B cell (primary cell): Measurements from ENCODE around the gene MCHR1. TPM values are rescaled to one million over a fixed set of nuclear protein-coding genes. Genes with fewer than 3 reads are reported as not detected.

Source experiments
- ATAC-seq: fragments of 200-7000 bp; cut with Tn5 transposase; one replicate; pipeline ENCODE4 v1.10.0; 2021; ENCODE audit warnings: low read depth, mild to moderate bottlenecking, moderate number of reproducible peaks, moderate library complexity
- CTCF ChIA-PET: fragments of 350-600 bp; sonication (Branson Sonifier 250); formaldehyde crosslinking; loops from one replicate; lab custom pipeline; 2021; ENCODE audit warnings: antibody characterized with exemption, inconsistent platforms; lab: Charles Lee
- POLR2A ChIA-PET: fragments of 350-600 bp; sonication (Branson Sonifier 250); formaldehyde crosslinking; loops from one replicate; lab custom pipeline; 2021; ENCODE audit warnings: antibody characterized with exemption; lab: Charles Lee
- DNase-seq: peaks from one replicate; pipeline ENCODE4 v3.0.0; 2013
- H2AFZ ChIP-seq: 2 replicates; pipeline ENCODE4 v1.6.1; 2012; ENCODE audit warnings: mild to moderate bottlenecking, low read depth, low read length; ENCODE audit not compliant: insufficient read depth, poor library complexity, severe bottlenecking
- H3K27ac ChIP-seq, 2 donors: 1 replicate in 1 of 2; 2 replicates in 1 of 2; pipeline ENCODE4 v1.5.1; 2012 to 2013; ENCODE audit warnings: low read length in 2 of 2, mild to moderate bottlenecking in 2 of 2, moderate library complexity in 1 of 2
- H3K27me3 ChIP-seq, 4 experiments: fragments of 200-600 bp in 1 of 4; sonication (generic) in 1 of 4; replicated peaks in 1 of 4; 1 replicate in 2 of 4; 2 replicates in 2 of 4; pipeline versions ENCODE4 v1.6.1 to v1.7.0; 2013 to 2016; ENCODE audit warnings: low read length in 3 of 4, mild to moderate bottlenecking in 2 of 4, mixed read lengths in 1 of 4, moderate library complexity in 1 of 4; ENCODE audit not compliant: insufficient read depth in 4 of 4, control insufficient read depth in 3 of 4; ENCODE audit errors: control extremely low read depth in 1 of 4
- H3K36me3 ChIP-seq, 2 experiments: replicated peaks in 1 of 2; 1 replicate in 1 of 2; 2 replicates in 1 of 2; pipeline versions ENCODE4 v1.6.1 to v1.7.1; 2013; ENCODE audit warnings: low read length in 1 of 2; ENCODE audit not compliant: insufficient read depth in 2 of 2, control insufficient read depth in 1 of 2; ENCODE audit errors: control extremely low read depth in 1 of 2, extremely low read depth in 1 of 2
- H3K4me1 ChIP-seq, 2 donors: fragments of 200-600 bp in 1 of 2; sonication (generic) in 1 of 2; 1 replicate in 1 of 2; 2 replicates in 1 of 2; pipeline versions ENCODE4 v1.5.1 to v1.6.1; 2013 to 2017; ENCODE audit warnings: low read length in 2 of 2; ENCODE audit not compliant: control insufficient read depth in 2 of 2, insufficient read depth in 2 of 2
- H3K4me2 ChIP-seq: replicated peaks from 2 replicates; pipeline ENCODE3; 2012; ENCODE audit warnings: mild to moderate bottlenecking, low read depth, low read length; ENCODE audit not compliant: poor library complexity, severe bottlenecking
- H3K4me3 ChIP-seq, 5 experiments: fragments of 200-600 bp in 1 of 5; sonication (generic) in 1 of 5; 1 replicate in 3 of 5; 2 replicates in 2 of 5; pipeline versions ENCODE4 v1.5.1 to v1.7.0; 2011 to 2016; ENCODE audit warnings: low read length in 4 of 5, mild to moderate bottlenecking in 4 of 5, low read depth in 2 of 5, control low read depth in 1 of 5, moderate library complexity in 1 of 5; ENCODE audit not compliant: insufficient read depth in 1 of 5; ENCODE audit errors: control extremely low read depth in 1 of 5, extremely low read depth in 1 of 5
- H3K79me2 ChIP-seq: fragments of 200-600 bp; sonication (generic); one replicate; pipeline ENCODE4 v1.6.0; 2016; ENCODE audit warnings: low read length; ENCODE audit not compliant: control insufficient read depth, insufficient read depth
- H3K9ac ChIP-seq: fragments of 200-600 bp; sonication (generic); 2 replicates; pipeline ENCODE4 v1.6.1; 2017; ENCODE audit warnings: mild to moderate bottlenecking, low read length, moderate library complexity
- H3K9me3 ChIP-seq, 3 donors: one replicate each; pipeline versions ENCODE4 v1.6.1 to v1.7.1; 2013; ENCODE audit warnings: low read length in 2 of 3; ENCODE audit not compliant: control insufficient read depth in 2 of 3, insufficient read depth in 1 of 3; ENCODE audit errors: control extremely low read depth in 1 of 3
- H4K20me1 ChIP-seq: 2 replicates; pipeline ENCODE4 v1.6.0; 2012; ENCODE audit warnings: mild to moderate bottlenecking, low read length; ENCODE audit not compliant: insufficient read depth, control insufficient read depth, poor library complexity, severe bottlenecking
- H3K27ac Mint-ChIP-seq: one replicate; pipeline ENCODE4 v1.8.0; 2021; ENCODE audit warnings: mixed read lengths
- H3K27me3 Mint-ChIP-seq: one replicate; pipeline ENCODE4 v1.8.0; 2021; ENCODE audit warnings: mixed read lengths
- H3K4me1 Mint-ChIP-seq: one replicate; pipeline ENCODE4 v1.8.0; 2021; ENCODE audit warnings: mixed read lengths
- H3K4me3 Mint-ChIP-seq: one replicate; pipeline ENCODE4 v1.8.0; 2021; ENCODE audit warnings: mixed read lengths
- H3K9me3 Mint-ChIP-seq: one replicate; pipeline ENCODE4 v1.8.0; 2022; ENCODE audit warnings: mixed read lengths; ENCODE audit not compliant: insufficient read depth
- EZH2 ChIP-seq: IDR thresholded peaks from 2 replicates; pipeline ENCODE4 v1.6.1; 2012; ENCODE audit warnings: borderline replicate concordance, low read depth, mild to moderate bottlenecking, moderate library complexity, low read length; ENCODE audit not compliant: insufficient read depth, poor library complexity, severe bottlenecking
- WGBS: methylation state at CpG from one replicate; pipeline ENCODE4 v1.1.5; 2013; ENCODE audit warnings: missing lambda C conversion rate; ENCODE audit not compliant: insufficient coverage; 5-methylcytosine and 5-hydroxymethylcytosine counted together
- intact Hi-C: fragments of 100-400 bp; cut with micrococcal nuclease; formaldehyde crosslinking; loops from one replicate; pipeline ENCODE4 v1.10.0; 2022
- polyA plus RNA-seq: library from polyadenylated mRNA; depleted of rRNA; stranded (reverse); fragments of >200 nt; gene quantifications from 2 replicates; pipeline ENCODE4 v1.2.3, GENCODE V29; 2012
- total RNA-seq, 2 donors: library from RNA; stranded (reverse); fragments of 120-200 nt in 1 of 2; gene quantifications; 1 replicate in 1 of 2; 2 replicates in 1 of 2; pipeline versions ENCODE4 v1.2.3 to v1.2.4, GENCODE V29; 2013 to 2022
- TF ChIP-seq, protein P1 (sequence below): fragments of 200-600 bp; IDR thresholded peaks from one replicate; pipeline ENCODE4 v1.8.0; 2022; ENCODE audit warnings: antibody characterized with exemption, mild to moderate bottlenecking

The MCHR1 gene
- total and polyA plus RNA-seq, 2 donors (not counting 1 experiment from before 2014, with no cell fraction given): not detected

DNA sequence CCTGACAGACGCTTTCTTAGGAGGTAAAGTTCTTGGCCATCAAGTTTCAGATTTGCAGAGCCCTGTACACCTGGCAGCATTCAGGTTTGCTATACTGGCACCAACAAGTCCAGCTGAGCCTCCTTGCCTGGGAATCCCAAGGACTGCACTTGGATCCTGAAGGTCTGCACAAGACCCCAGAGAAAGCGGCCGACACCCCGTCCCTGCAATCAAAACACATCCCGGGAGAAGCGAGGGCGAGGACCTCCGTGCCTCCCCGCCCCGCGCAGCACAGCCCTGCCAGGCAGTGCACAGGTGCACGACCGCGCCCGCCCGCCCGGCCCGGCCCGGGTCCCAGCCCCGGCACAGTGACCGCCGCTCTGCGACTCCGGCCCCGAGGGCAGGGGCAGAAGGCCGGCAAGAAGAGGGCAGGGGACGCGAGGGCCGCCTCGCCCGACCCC is 43.3 kb upstream of the MCHR1 start:
- CTCF ChIA-PET: interaction anchor here (2.7 to 7.3 kb wide), 2 partner anchors 10 to 200 kb away, joined by 14 to 48 read pairs; no protein-coding TSS in a partner anchor
- Mint-ChIP-seq H3K9me3 (no peaks in the 10 kb centered on the region), H3K27me3 (no peaks in the 10 kb centered on the region), H3K4me1 (peaks cover 44% of the 10 kb centered on the region), H3K27ac (peak overlapping the region; percentile 71), H3K4me3 (peak overlapping the region; percentile 98)
- Histone ChIP-seq H3K27me3 (no peaks in the 10 kb centered on the region), H3K4me2 (peak overlapping the region; percentile 90), H3K4me1 (peaks cover 24 to 30% of the 10 kb centered on the region in 2 donors), H3K4me3 (peak overlapping the region; percentile 78 to 99 (median 92)), H3K9ac (peak overlapping the region; percentile 93), H3K27ac (peak overlapping the region in 1 of 2 donors; percentile 92), H3K36me3 (no peaks in the 10 kb centered on the region), H3K79me2 (peaks cover 54% of the 10 kb centered on the region), H4K20me1 (peaks cover 36% of the 10 kb centered on the region), H3K9me3 (no peaks in the 10 kb centered on the region), H2AFZ (peak overlapping the region; percentile 98)
- POLR2A ChIA-PET: interaction anchor here (0.7 to 1.3 kb wide), 4 partner anchors 10 to 285 kb away, joined by 3 to 7 read pairs (median 4); no protein-coding TSS in a partner anchor
- DNase-seq: no peak
- under 1% methylated on average over 31 of the region's 31 CpGs for WGBS
- intact Hi-C loops: loop anchor here (1.0 to 2.0 kb wide), 8 partner anchors 144 to 1101 kb away; partner anchors contain the start of genes ADSL, RBX1, ST13 and TEF
- TF ChIP-seq EZH2: no peak
- TF ChIP-seq, protein P1, sequence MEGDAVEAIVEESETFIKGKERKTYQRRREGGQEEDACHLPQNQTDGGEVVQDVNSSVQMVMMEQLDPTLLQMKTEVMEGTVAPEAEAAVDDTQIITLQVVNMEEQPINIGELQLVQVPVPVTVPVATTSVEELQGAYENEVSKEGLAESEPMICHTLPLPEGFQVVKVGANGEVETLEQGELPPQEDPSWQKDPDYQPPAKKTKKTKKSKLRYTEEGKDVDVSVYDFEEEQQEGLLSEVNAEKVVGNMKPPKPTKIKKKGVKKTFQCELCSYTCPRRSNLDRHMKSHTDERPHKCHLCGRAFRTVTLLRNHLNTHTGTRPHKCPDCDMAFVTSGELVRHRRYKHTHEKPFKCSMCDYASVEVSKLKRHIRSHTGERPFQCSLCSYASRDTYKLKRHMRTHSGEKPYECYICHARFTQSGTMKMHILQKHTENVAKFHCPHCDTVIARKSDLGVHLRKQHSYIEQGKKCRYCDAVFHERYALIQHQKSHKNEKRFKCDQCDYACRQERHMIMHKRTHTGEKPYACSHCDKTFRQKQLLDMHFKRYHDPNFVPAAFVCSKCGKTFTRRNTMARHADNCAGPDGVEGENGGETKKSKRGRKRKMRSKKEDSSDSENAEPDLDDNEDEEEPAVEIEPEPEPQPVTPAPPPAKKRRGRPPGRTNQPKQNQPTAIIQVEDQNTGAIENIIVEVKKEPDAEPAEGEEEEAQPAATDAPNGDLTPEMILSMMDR: no peak
- ATAC-seq: no peak
